Measurements from ENCODE around the gene FBXL7. TPM values are rescaled to one million over a fixed set of nuclear protein-coding genes. Genes with fewer than 3 reads are reported as not detected.

The FBXL7 gene
- total and polyA plus RNA-seq, 2 experiments from 2014 or later = 4.5 to 15.2 TPM

- Histone ChIP-seq H3K79me2 (replicated peaks; ENCODE audit: insufficient read depth) (peaks cover 24% of the 10 kb centered on the region), H3K9me2 (ENCODE audit: insufficient read depth) (no peaks in the 10 kb centered on the region), H2AFZ (no peak overlapping the region), H3K4me3 (no peak overlapping the region), H4K20me1 (replicated peaks; ENCODE audit: insufficient read depth) (no peaks in the 10 kb centered on the region), H3K4me1 (ENCODE audit: insufficient read depth) (peaks cover 25% of the 10 kb centered on the region), H3K27me3 (ENCODE audit: insufficient read depth) (no peaks in the 10 kb centered on the region), H3K27ac (ENCODE audit: low read depth) (no peak overlapping the region), H3K4me2 (no peak overlapping the region), H3K36me3 (ENCODE audit: insufficient read depth) (0 out of 2 replicates have a peak, but pooled peaks cover 4% of the 10 kb centered on the region), H3F3A (replicated peaks; ENCODE audit: low read depth) (no peaks in the 10 kb centered on the region)
- Mint-ChIP-seq H3K27ac (no peak overlapping the region), H3K9me3 (peaks cover 11% of the 10 kb centered on the region; the same call in 2 of the 3 replicates), H3K4me1 (peaks cover 44% of the 10 kb centered on the region), H3K4me3 (no peak overlapping the region), H3K27me3 (ENCODE audit: insufficient read depth, low read depth, poor library complexity) (peaks cover 6% of the 10 kb centered on the region), H3K36me3 (ENCODE audit: low read depth) (peaks cover 19% of the 10 kb centered on the region; the same call in 2 of the 3 replicates)
- TF ChIP-seq JUNB (IDR thresholded peaks at IDR 0.05; ENCODE audit: unreplicated experiment) = no peak
- no peak for TF ChIP-seq CTCF (conservative IDR thresholded peaks at IDR 0.05; ENCODE audit: low read depth in 2 of 2)
- TF ChIP-seq CREB1 (CRISPR knock-in tag; IDR thresholded peaks at IDR 0.05; ENCODE audit: low read depth) = no peak
- no peak for TF ChIP-seq ETS1 (IDR thresholded peaks at IDR 0.05)
- no peak for TF ChIP-seq ZNF331 (CRISPR knock-in tag; IDR thresholded peaks at IDR 0.05; ENCODE audit: low read depth)
- no peak for TF ChIP-seq NANOG (IDR thresholded peaks at IDR 0.05; ENCODE audit: borderline replicate concordance)
- TF ChIP-seq REST (IDR thresholded peaks at IDR 0.05; ENCODE audit: unreplicated experiment) = no peak
- TF ChIP-seq STAT1 (IDR thresholded peaks at IDR 0.05; ENCODE audit: unreplicated experiment) = no peak
- no peak for TF ChIP-seq EZH2 (IDR thresholded peaks at IDR 0.05; ENCODE audit: low read depth, unreplicated experiment)
- no peak for TF ChIP-seq POLR2AphosphoS5 (IDR thresholded peaks at IDR 0.05; ENCODE audit: low read depth)
- no peak for TF ChIP-seq EZH2phosphoT487 (IDR thresholded peaks at IDR 0.05; ENCODE audit: unreplicated experiment)
- TF ChIP-seq ZNF462 (CRISPR knock-in tag; IDR thresholded peaks at IDR 0.05) = no peak
- no peak for TF ChIP-seq ZNF114 (CRISPR knock-in tag; IDR thresholded peaks at IDR 0.05)
- ATAC-seq (no peak), DNase-seq (ENCODE audit: low spot score) (no peak)
Measured at GRCh38 chr5:15558681-15559080, 58.7 kb downstream of the FBXL7 start.
